ENCODE data around the gene CDHR3. TPM values are rescaled to one million over a fixed set of nuclear protein-coding genes. Genes with fewer than 3 reads are reported as not detected.

Gene CDHR3
- total RNA-seq, 1 donor = 14.0 TPM

GRCh38 chr7:106031300-106032035, 68.4 kb downstream of the CDHR3 start:
- no peak overlapping the region for H3K4me3 ChIP-seq (ENCODE audit: low read depth, low read length)
- no peak for TF ChIP-seq CTCF (IDR thresholded peaks at IDR 0.05; ENCODE audit: insufficient read depth, low read length)
- no peak for DNase-seq (ENCODE audit: low read depth)

- H3K4me3 ChIP-seq (ENCODE audit: low read depth, low read length) = no peak overlapping the region
- DNase-seq (ENCODE audit: low read depth) = no peak
- no peak for TF ChIP-seq CTCF (IDR thresholded peaks at IDR 0.05; ENCODE audit: insufficient read depth, low read length)
These were observed 69.2 kb downstream of the CDHR3 start for GRCh38 chr7:106032295-106032694.

GRCh38 chr7:106033735-106034134, 70.7 kb downstream of the CDHR3 start:
- no peak for DNase-seq (ENCODE audit: low read depth)
- no peak overlapping the region for H3K4me3 ChIP-seq (ENCODE audit: low read depth, low read length)
- no peak for TF ChIP-seq CTCF (IDR thresholded peaks at IDR 0.05; ENCODE audit: insufficient read depth, low read length)

GRCh38 chr7:106034383-106034782, 71.3 kb downstream of the CDHR3 start:
- TF ChIP-seq CTCF (IDR thresholded peaks at IDR 0.05; ENCODE audit: insufficient read depth, low read length) = no peak
- no peak for DNase-seq (ENCODE audit: low read depth)
- H3K4me3 ChIP-seq (ENCODE audit: low read depth, low read length) = no peak overlapping the region

- DNase-seq (ENCODE audit: low read depth) = no peak
- H3K4me3 ChIP-seq (ENCODE audit: low read depth, low read length) = no peak overlapping the region
- no peak for TF ChIP-seq CTCF (IDR thresholded peaks at IDR 0.05; ENCODE audit: insufficient read depth, low read length)
These were observed 72.5 kb downstream of the CDHR3 start for GRCh38 chr7:106035568-106035967.

GRCh38 chr7:106036004-106036403, 72.9 kb downstream of the CDHR3 start:
- no peak for TF ChIP-seq CTCF (IDR thresholded peaks at IDR 0.05; ENCODE audit: insufficient read depth, low read length)
- H3K4me3 ChIP-seq (ENCODE audit: low read depth, low read length) = no peak overlapping the region
- no peak for DNase-seq (ENCODE audit: low read depth)
